Measurements from ENCODE around the gene COG4.
"Not testable (repeated sequence)": the region's sequence is repeated elsewhere in the genome, so short reads cannot be mapped to it uniquely, and the experiment has no call there.

The COG4 gene

GRCh38 chr16:70527315-70527996, 4.1 kb upstream of the COG4 start:
- DNase-seq (ENCODE audit: low spot score), result no peak

- no peak for DNase-seq (ENCODE audit: low spot score)
These were observed 3.0 kb upstream of the COG4 start for GRCh38 chr16:70526403-70526802.

- not testable (repeated sequence) for DNase-seq (ENCODE audit: low spot score)
These were observed 1.1 kb upstream of the COG4 start for GRCh38 chr16:70524399-70524825.

- DNase-seq (ENCODE audit: low spot score), result no peak
These were observed 517 bp upstream of the COG4 start, which contains the start of gene SF3B3 for GRCh38 chr16:70523743-70524398. Gene SF3B3 (plus strand): TSS chr16:70523816. CDS start chr16:70526657, 2,841 bp downstream.

- DNase-seq (ENCODE audit: low spot score), result no peak
These were observed 908 bp downstream of the COG4 start for GRCh38 chr16:70522216-70523075.

- peak; percentile 33 for DNase-seq (ENCODE audit: low spot score)
These were observed 2.6 kb downstream of the COG4 start for GRCh38 chr16:70520612-70521297.

- DNase-seq (ENCODE audit: low spot score), result no peak
These were observed 10.9 kb downstream of the COG4 start for GRCh38 chr16:70512456-70512855.

GRCh38 chr16:70511833-70512232, 11.5 kb downstream of the COG4 start:
- no peak for DNase-seq (ENCODE audit: low spot score)

GRCh38 chr16:70510216-70510615, 13.1 kb downstream of the COG4 start:
- no peak for DNase-seq (ENCODE audit: low spot score)

GRCh38 chr16:70508752-70509151, 14.6 kb downstream of the COG4 start:
- DNase-seq (ENCODE audit: low spot score), result peak; percentile 30

- DNase-seq (ENCODE audit: low spot score), result no peak
These were observed 26.8 kb downstream of the COG4 start for GRCh38 chr16:70496513-70496912.

- no peak for DNase-seq (ENCODE audit: low spot score)
These were observed 27.8 kb downstream of the COG4 start for GRCh38 chr16:70495425-70496182.

GRCh38 chr16:70494777-70495176, 28.6 kb downstream of the COG4 start:
- DNase-seq (ENCODE audit: low spot score), result no peak

- DNase-seq (ENCODE audit: low spot score), result no peak
These were observed 29.1 kb downstream of the COG4 start for GRCh38 chr16:70494202-70494770.

- no peak for DNase-seq (ENCODE audit: low spot score)
These were observed 29.6 kb downstream of the COG4 start for GRCh38 chr16:70493802-70494201.

- no peak for DNase-seq (ENCODE audit: low spot score)
These were observed 33.1 kb downstream of the COG4 start for GRCh38 chr16:70490261-70490660.

- DNase-seq (ENCODE audit: low spot score), result no peak
These were observed 38.5 kb downstream of the COG4 start for GRCh38 chr16:70484867-70485266.

- DNase-seq (ENCODE audit: low spot score), result no peak
These were observed 39.9 kb downstream of the COG4 start for GRCh38 chr16:70483426-70483825.

GRCh38 chr16:70482624-70483023, 40.7 kb downstream of the COG4 start:
- DNase-seq (ENCODE audit: low spot score), result no peak

GRCh38 chr16:70481929-70482536, 41.3 kb downstream of the COG4 start:
- DNase-seq (ENCODE audit: low spot score), result no peak

Data from CD4-positive, alpha-beta T cell treated with Interleukin-6 at 100 ng/mL for 8 hours (primary cell).